Smooth muscle cell (in vitro differentiated cells): Measurements from ENCODE around the gene VPS33B. TPM values are rescaled to one million over a fixed set of nuclear protein-coding genes. Genes with fewer than 3 reads are reported as not detected.

Source experiments
- DNase-seq: peaks from one replicate; lab custom pipeline; 2025; ENCODE audit not compliant: unreplicated experiment; lab: John Stamatoyannopoulos, UW
- H2AFZ ChIP-seq: fragments of 200-600 bp; sonication (generic); 2 replicates; pipeline ENCODE4 v1.6.0; 2016; ENCODE audit warnings: antibody characterized with exemption, low read depth, mild to moderate bottlenecking
- H3F3A ChIP-seq: fragments of 200-600 bp; sonication (generic); 2 replicates; pipeline ENCODE4 v1.6.0; 2017; ENCODE audit warnings: antibody characterized with exemption, low read depth
- H3K27ac ChIP-seq: fragments of 200-600 bp; sonication (generic); 2 replicates; pipeline ENCODE4 v1.5.1; 2016; ENCODE audit warnings: low read depth, mild to moderate bottlenecking
- H3K27me3 ChIP-seq: fragments of 200-600 bp; sonication (generic); 2 replicates; pipeline ENCODE4 v1.6.1; 2016; ENCODE audit warnings: low read depth, mild to moderate bottlenecking
- H3K36me3 ChIP-seq: fragments of 200-600 bp; sonication (generic); 2 replicates; pipeline ENCODE4 v1.5.1; 2016; ENCODE audit warnings: low read depth
- H3K4me1 ChIP-seq: fragments of 200-600 bp; sonication (generic); 2 replicates; pipeline ENCODE4 v1.5.1; 2016; ENCODE audit warnings: low read depth
- H3K4me2 ChIP-seq: fragments of 200-600 bp; sonication (generic); 2 replicates; pipeline ENCODE4 v1.6.0; 2016; ENCODE audit warnings: mild to moderate bottlenecking
- H3K4me3 ChIP-seq: fragments of 200-600 bp; sonication (generic); 2 replicates; pipeline ENCODE4 v1.5.1; 2016; ENCODE audit warnings: mild to moderate bottlenecking
- H3K79me2 ChIP-seq: fragments of 200-600 bp; sonication (generic); 2 replicates; pipeline ENCODE4 v1.6.0; 2016; ENCODE audit warnings: low read depth, mild to moderate bottlenecking
- H3K9ac ChIP-seq: fragments of 200-600 bp; sonication (generic); 2 replicates; pipeline ENCODE4 v1.6.0; 2016; ENCODE audit warnings: low read depth
- H3K9me3 ChIP-seq: fragments of 200-600 bp; sonication (generic); replicated peaks from 2 replicates; pipeline ENCODE4 v1.5.1; 2016; ENCODE audit warnings: low read depth
- H4K20me1 ChIP-seq: fragments of 200-600 bp; sonication (generic); 2 replicates; pipeline ENCODE4 v1.6.0; 2016; ENCODE audit warnings: low read depth
- WGBS: methylation state at CpG from one replicate; pipeline ENCODE4 v1.1.7; 2016; ENCODE audit warnings: low lambda C conversion rate; 5-methylcytosine and 5-hydroxymethylcytosine counted together
- polyA plus RNA-seq: library from polyadenylated mRNA; unstranded; fragments of >200 nt; fragmentation: Nextera tagmentation; extraction: Ambion mirVana; gene quantifications from 2 replicates; pipeline ENCODE4 v1.2.1, GENCODE V29; 2016
- total RNA-seq: library from RNA; depleted of rRNA; stranded (reverse); fragments of >200 nt; gene quantifications from 2 replicates; pipeline ENCODE4 v1.2.3, GENCODE V29; 2014
- TF ChIP-seq, protein P1 (sequence below): fragments of 200-600 bp; sonication (generic); IDR thresholded peaks from 2 replicates; pipeline ENCODE4 v1.5.1; 2017; ENCODE audit warnings: borderline replicate concordance, mild to moderate bottlenecking, antibody characterized with exemption; ENCODE audit not compliant: insufficient read depth, poor library complexity, severe bottlenecking

Gene VPS33B
- total and polyA plus RNA-seq, 2 experiments from 2014 or later, result 9.4 to 12.4 TPM

DNA sequence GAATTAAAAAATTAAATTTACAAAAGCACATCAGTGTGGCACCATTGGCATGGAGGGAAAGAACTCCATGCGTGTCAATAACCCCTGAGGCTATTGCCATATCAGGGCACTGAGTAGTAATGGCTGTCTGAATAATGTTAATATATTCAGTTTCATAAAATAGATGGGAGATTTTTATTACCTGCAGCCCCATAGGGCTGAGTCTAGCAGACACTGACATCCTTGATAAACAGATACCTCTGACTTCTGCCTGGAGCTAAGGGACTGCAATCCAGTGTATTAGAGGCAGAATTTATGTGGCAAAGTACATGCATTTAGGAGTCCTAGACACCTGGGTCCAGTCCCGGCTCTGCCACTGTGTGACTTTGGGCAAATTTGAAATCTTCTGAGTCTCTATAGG is 38.8 kb upstream of the VPS33B start:
- Histone ChIP-seq H2AFZ (no peak overlapping the region), H3K36me3 (no peaks in the 10 kb centered on the region), H3K27ac (no peak overlapping the region), H3K4me3 (no peak overlapping the region), H3K9me3 (no peaks in the 10 kb centered on the region), H3K79me2 (no peaks in the 10 kb centered on the region), H3F3A (no peaks in the 10 kb centered on the region), H4K20me1 (no peaks in the 10 kb centered on the region), H3K9ac (no peak overlapping the region), H3K4me2 (no peak overlapping the region), H3K27me3 (peaks cover 37% of the 10 kb centered on the region), H3K4me1 (no peaks in the 10 kb centered on the region)
- TF ChIP-seq, protein P1, sequence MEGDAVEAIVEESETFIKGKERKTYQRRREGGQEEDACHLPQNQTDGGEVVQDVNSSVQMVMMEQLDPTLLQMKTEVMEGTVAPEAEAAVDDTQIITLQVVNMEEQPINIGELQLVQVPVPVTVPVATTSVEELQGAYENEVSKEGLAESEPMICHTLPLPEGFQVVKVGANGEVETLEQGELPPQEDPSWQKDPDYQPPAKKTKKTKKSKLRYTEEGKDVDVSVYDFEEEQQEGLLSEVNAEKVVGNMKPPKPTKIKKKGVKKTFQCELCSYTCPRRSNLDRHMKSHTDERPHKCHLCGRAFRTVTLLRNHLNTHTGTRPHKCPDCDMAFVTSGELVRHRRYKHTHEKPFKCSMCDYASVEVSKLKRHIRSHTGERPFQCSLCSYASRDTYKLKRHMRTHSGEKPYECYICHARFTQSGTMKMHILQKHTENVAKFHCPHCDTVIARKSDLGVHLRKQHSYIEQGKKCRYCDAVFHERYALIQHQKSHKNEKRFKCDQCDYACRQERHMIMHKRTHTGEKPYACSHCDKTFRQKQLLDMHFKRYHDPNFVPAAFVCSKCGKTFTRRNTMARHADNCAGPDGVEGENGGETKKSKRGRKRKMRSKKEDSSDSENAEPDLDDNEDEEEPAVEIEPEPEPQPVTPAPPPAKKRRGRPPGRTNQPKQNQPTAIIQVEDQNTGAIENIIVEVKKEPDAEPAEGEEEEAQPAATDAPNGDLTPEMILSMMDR, result no peak
- DNase-seq, result no peak
- WGBS, result 92% methylated on average over 2 of the region's 2 CpGs

DNA sequence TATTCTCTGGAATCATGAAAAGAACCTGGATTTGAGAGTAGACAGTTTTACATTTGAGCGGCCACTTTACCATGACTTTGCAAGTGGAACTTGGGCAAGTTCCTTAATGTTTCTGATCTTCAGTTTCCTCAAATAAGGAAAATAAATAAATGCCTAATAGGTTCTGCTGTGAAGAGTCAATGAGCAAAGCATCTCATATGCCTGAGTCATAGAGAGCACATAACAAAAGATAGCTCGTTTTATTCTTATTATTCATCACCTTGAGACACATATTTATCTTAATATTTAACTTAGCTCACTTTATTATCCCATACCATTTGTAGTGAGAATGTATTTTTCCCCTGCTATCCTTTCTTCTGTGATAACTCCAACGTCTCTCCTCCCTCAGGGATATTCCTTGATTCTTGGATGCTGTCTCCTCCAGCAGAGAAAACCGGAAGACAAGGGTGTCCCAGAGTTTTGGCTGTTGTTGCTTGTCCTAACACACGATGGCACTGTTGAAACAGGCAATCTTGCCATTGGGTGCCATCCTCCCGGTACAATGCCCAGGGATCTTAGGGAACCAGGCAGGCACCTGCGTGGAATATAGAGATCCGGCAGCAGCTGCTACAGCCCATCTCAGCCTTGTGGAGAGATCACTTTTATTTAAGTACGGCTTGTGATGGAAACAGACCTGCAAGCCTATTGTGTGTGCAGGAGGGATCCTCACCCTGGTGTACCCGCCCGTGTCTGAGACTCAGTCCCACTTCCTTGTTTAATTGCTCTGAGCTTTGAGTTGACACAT is 33.3 kb upstream of the VPS33B start:
- H3F3A ChIP-seq, result no peaks in the 10 kb centered on the region

DNA sequence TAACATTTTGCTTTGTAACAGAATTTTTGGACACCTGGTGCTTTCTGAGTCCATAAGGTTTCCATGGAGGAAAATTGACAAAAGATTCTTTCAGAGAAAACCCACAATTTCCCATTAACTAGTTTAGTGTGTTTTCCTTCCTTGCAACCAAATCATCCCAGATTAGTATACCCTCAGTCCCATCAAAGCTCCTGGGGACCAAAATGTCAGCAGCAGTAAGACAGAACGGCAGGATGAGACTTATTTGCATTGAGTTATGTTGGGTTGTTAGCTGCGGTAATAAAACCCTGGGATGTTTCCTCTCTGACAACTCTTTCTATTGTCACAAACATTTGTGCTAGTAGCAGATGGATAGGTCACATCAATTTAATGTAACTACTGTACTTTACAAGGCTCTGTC is 32.4 kb upstream of the VPS33B start:
- Histone ChIP-seq H2AFZ (no peak overlapping the region), H3K9me3 (no peaks in the 10 kb centered on the region), H3F3A (no peaks in the 10 kb centered on the region), H3K9ac (no peak overlapping the region), H3K27me3 (peaks cover 73% of the 10 kb centered on the region), H3K27ac (no peak overlapping the region), H3K4me2 (no peak overlapping the region), H3K4me1 (no peaks in the 10 kb centered on the region), H4K20me1 (no peaks in the 10 kb centered on the region), H3K79me2 (no peaks in the 10 kb centered on the region), H3K4me3 (no peak overlapping the region), H3K36me3 (no peaks in the 10 kb centered on the region)
- no peak for DNase-seq
- TF ChIP-seq, protein P1, result no peak
- WGBS, result 79% methylated on average over 2 of the region's 2 CpGs

More for the DNA sequence above, 33.3 kb upstream of the VPS33B start:
- no peaks in the 10 kb centered on the region for H3K4me1 ChIP-seq
- peaks cover 74% of the 10 kb centered on the region for H3K27me3 ChIP-seq
- H3K9me3 ChIP-seq, result no peaks in the 10 kb centered on the region
- H3K4me2 ChIP-seq, result no peak overlapping the region
- TF ChIP-seq, protein P1, result peak; percentile 59
- WGBS, result 34% methylated on average over 11 of the region's 11 CpGs
- H4K20me1 ChIP-seq, result no peaks in the 10 kb centered on the region
- H3K9ac ChIP-seq, result no peak overlapping the region
- no peaks in the 10 kb centered on the region for H3K36me3 ChIP-seq
- H3K4me3 ChIP-seq, result no peak overlapping the region
- no peaks in the 10 kb centered on the region for H3K79me2 ChIP-seq
- H3K27ac ChIP-seq, result no peak overlapping the region
- H2AFZ ChIP-seq, result no peak overlapping the region
- DNase-seq, result no peak

GRCh38 chr15:91051248-91051647 is 28.9 kb upstream of the VPS33B start:
- H3K27ac ChIP-seq, result no peak overlapping the region
- no peaks in the 10 kb centered on the region for H3F3A ChIP-seq
- TF ChIP-seq, protein P1, result no peak
- no peaks in the 10 kb centered on the region for H4K20me1 ChIP-seq
- no peaks in the 10 kb centered on the region for H3K4me1 ChIP-seq
- no peak overlapping the region for H3K4me3 ChIP-seq
- peaks cover 38% of the 10 kb centered on the region for H3K27me3 ChIP-seq
- no peak overlapping the region for H3K4me2 ChIP-seq
- no peak overlapping the region for H3K9ac ChIP-seq
- no peaks in the 10 kb centered on the region for H3K36me3 ChIP-seq
- no peak for DNase-seq
- H2AFZ ChIP-seq, result no peak overlapping the region
- H3K9me3 ChIP-seq, result no peaks in the 10 kb centered on the region
- 63% methylated on average over 8 of the region's 8 CpGs for WGBS
- H3K79me2 ChIP-seq, result no peaks in the 10 kb centered on the region
